Kidney capillary endothelial cell (primary cell): ENCODE measurements around the gene GAS6.
A peak's percentile ranks its signal among the peaks of the same experiment; 100 is the strongest.
"Not testable (repeated sequence)": the region's sequence is repeated elsewhere in the genome, so short reads cannot be mapped to it uniquely, and the experiment has no call there.

Experiments
- DNase-seq: peaks from one replicate; pipeline ENCODE4 v3.0.0-alpha.2; 2018; ENCODE audit warnings: low spot score

GAS6 gene

GRCh38 chr13:113867913-113868312 is 4.0 kb upstream of the GAS6 start:
- DNase-seq: not testable (repeated sequence)

DNA sequence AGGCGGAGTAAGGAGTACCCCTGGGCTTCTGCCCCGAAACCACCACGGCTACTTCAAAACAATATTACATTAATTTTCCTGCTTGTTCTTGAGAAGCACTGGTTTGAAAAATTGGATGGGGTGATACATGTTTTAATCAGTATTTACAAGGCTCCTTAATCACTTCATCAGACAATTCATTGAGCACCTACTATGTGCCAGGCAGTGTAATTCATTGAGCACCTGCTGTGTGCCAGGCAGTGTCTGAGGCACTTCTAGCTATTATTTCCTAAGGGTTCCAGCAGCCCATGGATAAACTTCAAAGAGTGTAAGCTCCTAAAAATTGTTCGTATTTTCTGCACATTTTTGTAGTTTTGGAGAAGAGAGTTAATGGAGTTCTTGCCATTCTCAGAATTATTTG is 1.6 kb upstream of the GAS6 start:
- no peak for DNase-seq

DNA sequence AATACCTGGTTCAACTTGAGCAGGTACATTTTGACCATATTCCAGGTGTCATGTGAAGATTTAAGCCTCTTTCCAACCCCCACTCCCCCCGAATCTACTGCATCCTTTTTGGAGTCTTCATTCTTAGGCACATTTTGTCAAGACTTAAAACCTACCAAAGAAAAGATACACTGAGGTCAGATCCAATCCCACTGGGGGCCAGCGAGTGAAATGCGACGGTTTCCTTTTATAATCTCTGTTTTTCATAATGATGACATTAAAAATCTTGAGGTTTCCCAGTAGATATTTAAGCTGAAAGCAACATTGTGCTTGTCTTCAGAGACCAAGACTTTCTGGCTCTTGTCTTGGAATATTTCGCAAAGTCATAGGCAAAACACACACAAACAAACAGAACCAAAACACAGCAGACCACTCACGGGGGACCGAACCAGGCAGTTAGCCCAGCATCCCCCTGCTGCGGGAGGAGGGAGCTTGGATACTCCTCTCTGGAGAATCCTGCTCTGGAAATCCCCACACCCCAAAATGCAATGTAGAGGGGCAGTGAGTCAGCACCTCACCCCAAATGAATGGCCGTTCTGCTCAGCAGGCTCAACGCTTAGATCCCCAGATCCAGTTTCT is 506 bp upstream of the GAS6 start:
- DNase-seq: no peak

DNA sequence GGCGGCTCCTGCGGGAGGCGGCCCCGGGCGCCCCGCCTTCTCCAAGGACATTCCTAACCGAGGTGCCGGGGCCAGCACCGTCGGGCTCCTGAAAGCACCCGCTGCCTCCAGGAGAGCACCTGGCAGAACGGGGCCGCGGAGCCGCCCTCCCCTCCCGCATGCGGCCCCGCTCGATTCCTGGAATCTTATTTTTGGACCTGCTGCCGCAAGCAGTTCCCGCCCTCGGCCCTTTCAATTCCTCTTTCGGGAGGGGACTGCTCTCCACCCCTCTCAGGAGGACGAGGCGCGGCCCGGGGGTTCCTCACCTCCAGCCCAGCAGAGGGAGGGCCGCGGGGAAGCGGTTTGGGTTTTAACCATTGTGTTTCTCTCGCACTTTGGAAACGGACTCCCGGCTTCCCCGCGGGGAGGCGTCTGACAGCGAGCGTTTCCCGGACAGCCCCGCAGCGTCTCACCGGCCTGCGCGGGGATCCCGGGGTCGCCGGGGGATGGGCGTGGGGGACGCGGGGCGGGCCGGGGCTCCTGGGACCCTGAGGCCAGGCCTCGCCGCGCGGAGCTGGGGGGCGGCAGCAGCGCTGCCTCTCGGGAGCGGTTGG is 849 bp downstream of the GAS6 start:
- DNase-seq: peak; percentile 15

GRCh38 chr13:113862191-113862930 is 1.5 kb downstream of the GAS6 start:
- DNase-seq: no peak

GRCh38 chr13:113861433-113862030 is 2.3 kb downstream of the GAS6 start:
- no peak for DNase-seq

DNA sequence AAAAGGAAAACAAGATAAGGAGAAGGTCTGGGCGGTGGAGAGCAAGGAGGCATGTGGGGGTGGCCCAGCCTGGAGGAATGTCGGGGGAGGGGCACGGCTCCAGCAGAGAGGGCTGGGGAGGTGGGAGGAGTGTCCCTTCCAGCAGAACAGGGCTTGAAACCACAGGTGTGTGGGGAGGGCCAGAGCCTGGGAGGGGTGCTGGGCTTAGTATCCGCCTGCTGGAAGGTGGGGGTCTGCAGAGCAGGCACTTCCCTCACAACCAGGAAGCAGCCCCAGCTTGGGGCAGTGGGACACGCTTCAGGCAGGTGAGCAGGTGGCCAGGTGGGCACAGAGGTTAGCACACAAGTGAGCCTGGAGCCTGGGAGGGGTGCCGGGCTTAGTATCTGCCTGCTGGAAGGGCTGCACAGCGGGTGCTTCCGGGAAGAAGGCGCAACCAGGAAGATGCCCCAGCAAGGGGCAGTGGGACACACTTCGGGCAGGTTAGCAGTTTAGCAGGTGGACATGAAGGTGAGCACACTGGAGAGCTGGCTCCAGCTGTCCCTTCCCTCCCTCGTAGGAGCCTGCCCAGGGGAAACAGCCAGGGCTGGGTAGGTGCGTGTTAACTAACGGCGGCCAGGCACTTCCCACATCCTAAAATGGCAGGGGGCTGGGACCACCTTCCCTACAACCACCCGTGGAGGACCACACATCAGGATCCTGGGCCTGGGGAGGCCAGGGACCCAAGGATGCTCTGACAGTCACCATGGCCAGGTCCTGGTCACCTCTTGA is 3.0 kb downstream of the GAS6 start:
- DNase-seq: no peak

DNA sequence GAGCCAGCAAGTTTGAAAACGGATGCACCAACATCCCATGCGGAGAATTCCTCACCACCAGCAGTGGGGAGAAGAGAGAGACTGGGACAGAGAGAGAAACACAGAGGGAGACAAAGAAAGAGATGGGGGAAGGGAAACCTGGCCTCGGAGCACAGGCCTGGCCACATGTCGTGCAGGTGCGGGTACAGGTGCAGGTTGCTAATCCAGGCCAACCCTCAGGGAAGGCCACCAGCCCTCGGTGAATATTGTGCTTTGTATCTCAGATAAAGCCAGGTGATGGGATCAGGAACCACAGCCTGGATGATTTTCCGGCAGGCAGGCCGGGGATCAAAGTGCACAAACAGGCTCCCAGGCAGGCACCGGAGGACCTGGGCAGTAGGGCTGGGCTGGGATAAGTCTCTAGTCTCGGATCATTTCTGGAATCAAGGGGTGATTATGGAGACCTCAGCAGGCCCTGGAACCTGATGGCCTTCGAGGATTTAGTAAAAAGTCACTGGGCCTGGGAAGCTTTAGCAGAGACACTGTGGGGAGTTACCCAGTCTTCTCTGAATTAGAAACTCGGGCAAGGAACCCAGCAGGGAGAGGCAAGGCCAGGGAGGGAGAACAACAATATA is 3.7 kb downstream of the GAS6 start:
- no peak for DNase-seq

DNA sequence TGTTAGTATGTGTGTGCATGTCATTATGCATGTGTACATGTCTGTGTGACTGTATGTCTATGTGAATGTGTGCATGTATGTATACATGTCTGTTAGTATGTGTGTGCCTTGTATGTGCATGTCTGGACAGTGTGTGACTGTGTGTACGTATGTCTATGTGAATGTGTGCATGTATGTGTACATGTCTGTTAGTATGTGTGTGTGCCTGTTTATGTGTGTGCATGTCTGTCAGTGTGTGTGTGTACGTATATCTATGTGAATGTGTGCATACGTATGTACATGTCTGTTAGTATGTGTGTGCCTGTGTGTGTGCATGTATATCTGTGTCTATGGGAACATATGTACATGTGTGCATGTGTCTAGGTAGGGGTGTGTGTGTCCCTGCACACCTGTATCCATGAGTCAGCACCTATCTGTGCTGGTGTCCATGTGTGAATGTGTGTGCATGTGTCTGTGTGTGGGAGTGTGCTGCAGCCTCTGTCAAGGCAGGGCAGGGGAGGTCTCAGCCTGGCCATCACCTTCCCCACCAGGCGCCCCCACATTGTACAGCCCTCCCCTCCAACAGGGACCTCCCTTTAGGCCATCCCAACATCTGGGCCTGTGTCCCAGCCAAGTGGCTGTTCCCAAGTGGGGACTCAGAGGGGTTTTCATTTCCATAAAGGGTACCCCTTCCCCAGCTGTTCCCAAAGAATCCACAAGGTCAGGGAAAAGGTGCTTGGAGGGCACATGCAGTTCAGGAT is 4.4 kb downstream of the GAS6 start:
- DNase-seq: no peak

DNA sequence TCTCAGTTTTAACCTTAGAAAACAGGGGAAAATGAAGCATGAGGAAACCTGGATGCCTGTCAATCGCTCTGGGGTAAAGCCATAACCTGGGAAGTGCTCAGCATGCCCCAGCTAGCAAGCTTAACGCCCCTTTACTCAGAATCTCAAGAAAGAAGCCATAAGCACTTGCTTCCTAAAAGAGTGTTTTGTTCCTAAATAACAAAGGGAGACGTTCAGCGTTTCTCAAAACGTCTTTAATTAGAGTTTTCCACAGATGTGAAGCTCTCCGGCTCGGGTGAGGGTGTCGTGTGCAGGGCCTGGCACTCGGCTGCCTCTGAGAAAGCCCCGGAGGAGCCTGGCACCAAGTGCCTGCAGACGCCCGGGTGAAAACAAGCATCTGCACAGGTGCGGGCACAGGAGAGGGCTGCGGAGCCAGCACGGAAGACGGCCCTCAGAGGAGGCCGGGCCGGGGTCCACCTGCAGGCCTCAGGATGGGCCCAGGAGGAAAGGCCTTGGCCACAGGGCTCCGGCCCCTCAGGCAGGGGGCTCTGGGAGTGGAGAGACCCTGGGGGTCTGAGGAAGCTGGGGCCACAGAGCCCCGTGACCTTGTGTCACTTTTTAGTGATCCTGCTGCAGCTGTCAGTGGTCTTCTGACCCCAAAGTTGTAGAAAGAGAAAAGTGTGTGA is 6.2 kb downstream of the GAS6 start:
- DNase-seq: no peak

DNA sequence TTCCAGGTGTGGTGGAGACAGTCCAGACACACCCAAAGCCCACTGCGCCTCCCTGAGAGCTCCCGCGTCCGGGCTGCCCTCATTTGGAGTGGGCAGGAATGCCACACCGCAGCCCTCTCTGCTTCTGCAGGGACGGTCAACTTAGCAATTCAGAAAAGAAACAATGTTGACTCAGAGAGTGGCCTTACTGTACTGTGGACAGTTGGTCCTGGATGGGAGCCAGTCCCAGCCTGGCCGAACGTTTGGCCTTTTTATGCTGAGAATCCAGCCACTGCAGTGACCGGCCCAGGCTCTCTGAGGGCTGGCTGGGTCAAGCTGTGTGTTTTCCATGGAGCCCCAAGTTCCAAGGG is 7.2 kb downstream of the GAS6 start:
- no peak for DNase-seq

- no peak for DNase-seq
Measured at GRCh38 chr13:113855931-113856715, 7.8 kb downstream of the GAS6 start.

- DNase-seq: no peak
Measured at GRCh38 chr13:113855012-113855921, 8.6 kb downstream of the GAS6 start.

GRCh38 chr13:113854238-113855011 is 9.5 kb downstream of the GAS6 start:
- no peak for DNase-seq

GRCh38 chr13:113853518-113854237 is 10.2 kb downstream of the GAS6 start:
- DNase-seq: no peak

- DNase-seq: no peak
Measured at GRCh38 chr13:113852536-113853517, 11.0 kb downstream of the GAS6 start.
